Endodermal cell (in vitro differentiated cells): ENCODE measurements around the gene RBM47. TPM values are rescaled to one million over a fixed set of nuclear protein-coding genes. Genes with fewer than 3 reads are reported as not detected.
A peak's percentile ranks its signal among the peaks of the same experiment; 100 is the strongest.

Source experiments
- DNase-seq: peaks from one replicate; pipeline ENCODE4 v3.0.0-alpha.2; 2017
- H3K27ac ChIP-seq: 2 replicates; pipeline ENCODE4 v1.5.1; 2013; ENCODE audit warnings: mild to moderate bottlenecking, low read depth, low read length, moderate library complexity
- H3K27me3 ChIP-seq: 2 replicates; pipeline ENCODE4 v1.6.1; 2013; ENCODE audit warnings: mild to moderate bottlenecking, low read length, moderate library complexity; ENCODE audit not compliant: insufficient read depth, control insufficient read depth, poor library complexity, severe bottlenecking
- H3K36me3 ChIP-seq: 2 replicates; pipeline ENCODE4 v1.7.0; 2013; ENCODE audit warnings: mild to moderate bottlenecking, low read length, moderate library complexity; ENCODE audit not compliant: control insufficient read depth, insufficient read depth
- H3K4me1 ChIP-seq: one replicate; pipeline ENCODE4 v1.7.0; 2013; ENCODE audit warnings: low read length; ENCODE audit not compliant: control insufficient read depth, insufficient read depth
- H3K4me3 ChIP-seq: 2 replicates; pipeline ENCODE4 v1.5.1; 2013; ENCODE audit warnings: mild to moderate bottlenecking, low read length, moderate library complexity
- H3K9ac ChIP-seq: 2 replicates; pipeline ENCODE4 v1.6.1; 2013; ENCODE audit warnings: mild to moderate bottlenecking, low read length, moderate library complexity; ENCODE audit not compliant: poor library complexity, severe bottlenecking; ENCODE audit errors: extremely low read depth
- H3K9me3 ChIP-seq: 2 replicates; pipeline ENCODE4 v1.6.1; 2013; ENCODE audit warnings: mild to moderate bottlenecking, low read length, moderate library complexity; ENCODE audit not compliant: control insufficient read depth
- H3K27ac Mint-ChIP-seq: 2 replicates; pipeline ENCODE4 v1.8.0; 2020; ENCODE audit warnings: mixed read lengths
- H3K27me3 Mint-ChIP-seq: 2 replicates; pipeline ENCODE4 v1.8.0; 2021; ENCODE audit warnings: mild to moderate bottlenecking, mixed read lengths; ENCODE audit not compliant: insufficient read depth
- H3K36me3 Mint-ChIP-seq: 2 replicates; pipeline ENCODE4 v1.8.0; 2020; ENCODE audit warnings: low read depth, mixed read lengths
- H3K4me1 Mint-ChIP-seq: 2 replicates; pipeline ENCODE4 v1.8.0; 2020; ENCODE audit warnings: mixed read lengths
- H3K4me3 Mint-ChIP-seq: 2 replicates; pipeline ENCODE4 v1.8.0; 2020; ENCODE audit warnings: mild to moderate bottlenecking, moderate library complexity, mixed read lengths
- H3K9me3 Mint-ChIP-seq: 2 replicates; pipeline ENCODE4 v1.8.0; 2020; ENCODE audit warnings: mild to moderate bottlenecking, mixed read lengths
- WGBS, 2 experiments: methylation state at CpG; one replicate each; pipeline versions ENCODE4 v1.1.5 to v1.1.7; 2013; ENCODE audit warnings: missing lambda C conversion rate in 2 of 2, mixed read lengths in 1 of 2; ENCODE audit not compliant: insufficient coverage in 1 of 2, insufficient read length in 1 of 2; 5-methylcytosine and 5-hydroxymethylcytosine counted together
- total RNA-seq, 2 donors: library from RNA; stranded (reverse); fragmentation: NEBNext Ultra II Directional in 1 of 2; extraction: Animal tissue kit (Norgen Biotek cat#: 25700) in 1 of 2; gene quantifications; 2 replicates in 1 of 2; 3 replicates in 1 of 2; pipeline ENCODE4 v1.2.1, GENCODE V29; 2021
- TF ChIP-seq, protein P1 (sequence below): fragments of 200-600 bp; sonication (generic); conservative IDR thresholded peaks from 2 replicates; pipeline ENCODE4 v1.5.0; 2021; ENCODE audit warnings: antibody characterized with exemption, mild to moderate bottlenecking

RBM47 gene
- total RNA-seq, 2 donors from 2014 or later, result 71.7 to 90.6 TPM

DNA sequence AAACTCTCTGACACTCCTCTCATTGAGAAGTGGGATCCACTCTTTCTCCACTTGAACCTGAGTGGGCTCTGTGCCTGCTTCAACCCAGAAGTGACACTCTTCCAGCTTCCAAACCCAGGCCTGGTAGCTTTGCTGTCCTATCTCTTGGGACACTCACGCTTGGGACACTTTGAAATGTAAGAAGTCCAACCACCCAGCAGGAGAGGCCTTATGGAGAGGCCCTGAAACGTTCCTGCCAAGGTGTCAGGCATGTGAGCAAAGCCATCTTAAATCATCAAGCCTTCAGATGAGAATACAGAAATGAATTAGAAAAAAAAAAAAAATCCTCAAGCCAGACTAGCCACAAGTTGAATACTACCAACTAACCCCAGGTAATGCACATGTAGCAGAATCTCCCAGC is 30.2 kb downstream of the RBM47 start:
- H3K27ac Mint-ChIP-seq, result peak overlapping the region; percentile 73
- no peaks in the 10 kb centered on the region for H3K9me3 Mint-ChIP-seq
- no peaks in the 10 kb centered on the region for H3K27me3 ChIP-seq
- 77 to 100% methylated on average over 1 to 2 of the region's 2 CpGs for WGBS, 2 experiments
- no peak overlapping the region for H3K4me3 Mint-ChIP-seq
- peaks cover 20% of the 10 kb centered on the region for H3K4me1 Mint-ChIP-seq
- no peak for DNase-seq
- H3K27me3 Mint-ChIP-seq, result no peaks in the 10 kb centered on the region
- H3K4me3 ChIP-seq, result no peak overlapping the region
- no peak overlapping the region for H3K9ac ChIP-seq
- no peak overlapping the region for H3K27ac ChIP-seq
- H3K36me3 ChIP-seq, result peaks cover 4% of the 10 kb centered on the region
- H3K9me3 ChIP-seq, result no peaks in the 10 kb centered on the region
- TF ChIP-seq, protein P1, sequence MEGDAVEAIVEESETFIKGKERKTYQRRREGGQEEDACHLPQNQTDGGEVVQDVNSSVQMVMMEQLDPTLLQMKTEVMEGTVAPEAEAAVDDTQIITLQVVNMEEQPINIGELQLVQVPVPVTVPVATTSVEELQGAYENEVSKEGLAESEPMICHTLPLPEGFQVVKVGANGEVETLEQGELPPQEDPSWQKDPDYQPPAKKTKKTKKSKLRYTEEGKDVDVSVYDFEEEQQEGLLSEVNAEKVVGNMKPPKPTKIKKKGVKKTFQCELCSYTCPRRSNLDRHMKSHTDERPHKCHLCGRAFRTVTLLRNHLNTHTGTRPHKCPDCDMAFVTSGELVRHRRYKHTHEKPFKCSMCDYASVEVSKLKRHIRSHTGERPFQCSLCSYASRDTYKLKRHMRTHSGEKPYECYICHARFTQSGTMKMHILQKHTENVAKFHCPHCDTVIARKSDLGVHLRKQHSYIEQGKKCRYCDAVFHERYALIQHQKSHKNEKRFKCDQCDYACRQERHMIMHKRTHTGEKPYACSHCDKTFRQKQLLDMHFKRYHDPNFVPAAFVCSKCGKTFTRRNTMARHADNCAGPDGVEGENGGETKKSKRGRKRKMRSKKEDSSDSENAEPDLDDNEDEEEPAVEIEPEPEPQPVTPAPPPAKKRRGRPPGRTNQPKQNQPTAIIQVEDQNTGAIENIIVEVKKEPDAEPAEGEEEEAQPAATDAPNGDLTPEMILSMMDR, result no peak
- peaks cover 39% of the 10 kb centered on the region for H3K36me3 Mint-ChIP-seq
- H3K4me1 ChIP-seq, result peaks cover 5% of the 10 kb centered on the region

DNA sequence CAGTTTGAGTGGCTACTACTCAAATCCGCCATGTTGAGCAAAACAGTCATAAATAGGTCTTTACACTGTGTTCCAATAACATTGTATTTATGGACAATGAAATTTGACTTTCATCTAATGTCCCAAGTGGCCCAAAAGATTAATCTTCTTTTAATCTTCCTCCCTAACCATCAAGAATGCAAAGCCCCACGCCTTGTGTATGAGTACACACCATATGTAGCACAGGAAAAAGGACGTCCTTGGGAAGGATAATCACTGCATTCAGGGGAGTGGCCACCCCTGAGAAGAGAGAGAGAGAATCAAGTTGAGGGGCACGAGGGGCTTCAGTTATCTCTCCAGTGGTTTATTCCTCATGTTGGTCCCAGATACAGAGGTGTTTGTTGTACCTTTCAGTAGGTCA is 33.1 kb downstream of the RBM47 start:
- Mint-ChIP-seq H3K36me3 (peaks cover 38% of the 10 kb centered on the region), H3K9me3 (no peaks in the 10 kb centered on the region), H3K4me3 (no peak overlapping the region), H3K27ac (peak overlapping the region; percentile 69), H3K27me3 (no peaks in the 10 kb centered on the region), H3K4me1 (peaks cover 17% of the 10 kb centered on the region)
- DNase-seq, result no peak
- 85 to 100% methylated on average over 2 to 4 of the region's 4 CpGs for WGBS, 2 experiments
- H3K9ac ChIP-seq, result peak overlapping the region; percentile 7
- no peak overlapping the region for H3K27ac ChIP-seq
- H3K27me3 ChIP-seq, result no peaks in the 10 kb centered on the region
- no peak overlapping the region for H3K4me3 ChIP-seq
- peaks cover 5% of the 10 kb centered on the region for H3K4me1 ChIP-seq
- H3K9me3 ChIP-seq, result no peaks in the 10 kb centered on the region
- H3K36me3 ChIP-seq, result peaks cover 5% of the 10 kb centered on the region
- TF ChIP-seq, protein P1, result no peak

DNA sequence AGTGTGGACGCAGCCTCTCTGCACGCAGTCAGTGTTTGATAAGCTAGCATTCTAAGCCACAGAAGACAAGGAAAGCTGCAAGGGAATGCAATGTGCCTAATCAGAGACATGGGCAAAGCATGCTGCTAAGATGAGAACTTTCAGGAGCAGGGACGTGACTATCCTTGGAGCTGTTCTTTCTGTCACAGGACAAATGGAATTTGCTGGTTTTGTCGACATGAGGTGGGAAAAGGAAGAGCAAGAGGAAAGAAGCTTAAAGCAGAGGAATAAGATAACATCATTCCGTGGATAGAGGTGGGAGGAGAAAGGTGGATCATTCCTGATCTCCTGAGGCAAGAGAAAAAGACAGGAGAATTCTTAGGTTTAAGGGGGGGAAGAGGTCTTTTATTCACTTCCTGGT is 33.7 kb downstream of the RBM47 start:
- Mint-ChIP-seq H3K36me3 (peaks cover 39% of the 10 kb centered on the region), H3K9me3 (no peaks in the 10 kb centered on the region), H3K27ac (peak overlapping the region; percentile 28), H3K4me3 (no peak overlapping the region), H3K4me1 (peaks cover 12% of the 10 kb centered on the region), H3K27me3 (no peaks in the 10 kb centered on the region)
- Histone ChIP-seq H3K4me3 (no peak overlapping the region), H3K9me3 (no peaks in the 10 kb centered on the region), H3K4me1 (peaks cover 5% of the 10 kb centered on the region), H3K27me3 (no peaks in the 10 kb centered on the region), H3K9ac (peak overlapping the region; percentile 7), H3K36me3 (peaks cover 5% of the 10 kb centered on the region), H3K27ac (no peak overlapping the region)
- TF ChIP-seq, protein P1, result no peak
- no peak for DNase-seq
- WGBS, 2 experiments, result 65 to 82% methylated on average over 5 of the region's 5 CpGs
